Naive B cell (primary cell): ENCODE results near the gene SKOR1. TPM values are rescaled to one million over a fixed set of nuclear protein-coding genes. Genes with fewer than 3 reads are reported as not detected.

Experiments
- ATAC-seq, 2 donors: fragments of 150-1000 bp; cut with Tn5 transposase; 2 replicates each; pipeline ENCODE4 v1.10.0; 2021; ENCODE audit warnings: low read depth in 2 of 2, mild to moderate bottlenecking in 2 of 2, moderate library complexity in 2 of 2
- DNase-seq: peaks from one replicate; pipeline ENCODE4 v3.0.0; 2022
- H3K27ac Mint-ChIP-seq, 6 donors: one replicate each; pipeline ENCODE4 v1.8.0; 2020 to 2022; ENCODE audit warnings: mild to moderate bottlenecking in 6 of 6, mixed read lengths in 6 of 6, moderate library complexity in 5 of 6, inconsistent platforms in 2 of 6
- H3K27me3 Mint-ChIP-seq, 3 donors: one replicate each; pipeline ENCODE4 v1.8.0; 2021 to 2022; ENCODE audit warnings: mixed read lengths in 3 of 3, mild to moderate bottlenecking in 1 of 3
- H3K36me3 Mint-ChIP-seq, 2 donors: one replicate each; pipeline ENCODE4 v1.8.0; 2020 to 2022; ENCODE audit warnings: mixed read lengths in 2 of 2, inconsistent platforms in 1 of 2, mild to moderate bottlenecking in 1 of 2
- H3K4me1 Mint-ChIP-seq, 3 donors: one replicate each; pipeline ENCODE4 v1.8.0; 2020 to 2022; ENCODE audit warnings: mixed read lengths in 3 of 3, inconsistent platforms in 1 of 3, mild to moderate bottlenecking in 1 of 3, moderate library complexity in 1 of 3
- H3K4me3 Mint-ChIP-seq, 8 donors: one replicate each; pipeline ENCODE4 v1.8.0; 2020 to 2022; ENCODE audit warnings: mild to moderate bottlenecking in 8 of 8, mixed read lengths in 8 of 8, moderate library complexity in 8 of 8, inconsistent platforms in 2 of 8
- H3K9me3 Mint-ChIP-seq, 7 donors: one replicate each; pipeline ENCODE4 v1.8.0; 2020 to 2022; ENCODE audit warnings: mixed read lengths in 7 of 7, mild to moderate bottlenecking in 5 of 7, inconsistent platforms in 2 of 7, moderate library complexity in 1 of 7
- polyA plus RNA-seq, 6 donors: library from polyadenylated mRNA; unstranded; fragments of 300-500 nt; fragmentation: Illumina TruSeq; gene quantifications; one replicate each; pipeline ENCODE4 v1.2.3, GENCODE V29; 2021; ENCODE audit warnings: low read depth in 6 of 6

The SKOR1 gene
- polyA plus RNA-seq, 6 donors from 2014 or later, result 0.07 to 0.19 (median 0.13) TPM; not detected in 3

- no peak overlapping the region for H3K4me3 Mint-ChIP-seq
- no peak for DNase-seq
Measured at GRCh38 chr15:67815036-67815592, 10.2 kb upstream of the SKOR1 start.

GRCh38 chr15:67816668-67817067, 8.6 kb upstream of the SKOR1 start:
- no peak for ATAC-seq
- Mint-ChIP-seq H3K4me3 (no peak overlapping the region), H3K36me3 (peaks cover 0 to 3% of the 10 kb centered on the region in 2 donors), H3K9me3 (peaks cover 0 to 16% (median 3%) of the 10 kb centered on the region in 7 donors), H3K27me3 (peaks cover 33 to 54% (median 51%) of the 10 kb centered on the region in 3 donors), H3K4me1 (peaks cover 13 to 27% (median 24%) of the 10 kb centered on the region in 3 donors), H3K27ac (no peak overlapping the region)
- no peak for DNase-seq

More at GRCh38 chr15:67815036-67815592, 10.2 kb upstream of the SKOR1 start:
- Mint-ChIP-seq H3K9me3 (peaks cover 0 to 16% (median 2%) of the 10 kb centered on the region in 7 donors), H3K4me1 (peaks cover 0 to 11% (median 9%) of the 10 kb centered on the region in 3 donors), H3K27me3 (peaks cover 24 to 39% (median 35%) of the 10 kb centered on the region in 3 donors), H3K36me3 (no peaks in the 10 kb centered on the region), H3K27ac (no peak overlapping the region)
- no peak for ATAC-seq

- H3K36me3 Mint-ChIP-seq, result peaks cover 0 to 15% of the 10 kb centered on the region in 2 donors
- H3K27ac Mint-ChIP-seq, result peak overlapping the region in 1 of 6 donors; percentile 37
- H3K4me1 Mint-ChIP-seq, result peaks cover 25 to 41% (median 26%) of the 10 kb centered on the region in 3 donors
- DNase-seq (no peak), ATAC-seq (no peak)
- peaks cover 0 to 16% (median 6%) of the 10 kb centered on the region in 7 donors for H3K9me3 Mint-ChIP-seq
- peak overlapping the region in 2 of 8 donors; percentile 44 to 61 for H3K4me3 Mint-ChIP-seq
- H3K27me3 Mint-ChIP-seq, result peaks cover 44 to 69% (median 64%) of the 10 kb centered on the region in 3 donors
Measured at GRCh38 chr15:67818464-67818863, 6.8 kb upstream of the SKOR1 start.

- Mint-ChIP-seq H3K4me1 (peaks cover 37 to 53% (median 38%) of the 10 kb centered on the region in 3 donors), H3K27ac (peak overlapping the region in 4 of 6 donors; percentile 20 to 99 (median 62)), H3K9me3 (peaks cover 0 to 22% (median 7%) of the 10 kb centered on the region in 7 donors), H3K36me3 (peaks cover 0 to 22% of the 10 kb centered on the region in 2 donors), H3K4me3 (peak overlapping the region in 2 of 8 donors; percentile 16 to 27), H3K27me3 (peaks cover 56 to 81% (median 76%) of the 10 kb centered on the region in 3 donors)
- ATAC-seq, result no peak
- no peak for DNase-seq
Measured at GRCh38 chr15:67819636-67820035, 5.7 kb upstream of the SKOR1 start.

- peaks cover 39 to 53% (median 41%) of the 10 kb centered on the region in 3 donors for H3K4me1 Mint-ChIP-seq
- no peak for DNase-seq
- peaks cover 60 to 84% (median 76%) of the 10 kb centered on the region in 3 donors for H3K27me3 Mint-ChIP-seq
- H3K36me3 Mint-ChIP-seq, result peaks cover 0 to 22% of the 10 kb centered on the region in 2 donors
- no peak for ATAC-seq
- peaks cover 0 to 21% (median 7%) of the 10 kb centered on the region in 7 donors for H3K9me3 Mint-ChIP-seq
- H3K27ac Mint-ChIP-seq, result peak overlapping the region in 4 of 6 donors; percentile 58 to 99 (median 78)
- peak overlapping the region in 6 of 8 donors; percentile 47 to 74 (median 64) for H3K4me3 Mint-ChIP-seq
Measured at GRCh38 chr15:67820122-67820991, 5.0 kb upstream of the SKOR1 start.

- Mint-ChIP-seq H3K4me1 (peaks cover 43 to 61% (median 49%) of the 10 kb centered on the region in 3 donors), H3K27me3 (peaks cover 65 to 91% (median 82%) of the 10 kb centered on the region in 3 donors), H3K9me3 (peaks cover 4 to 19% (median 11%) of the 10 kb centered on the region in 7 donors), H3K27ac (peak overlapping the region; percentile 38 to 99 (median 78)), H3K36me3 (peaks cover 0 to 28% of the 10 kb centered on the region in 2 donors), H3K4me3 (peak overlapping the region; percentile 56 to 87 (median 72))
- no peak for DNase-seq
- peak in 1 of 2 donors; percentile 26 for ATAC-seq
Measured at GRCh38 chr15:67820992-67821783, 4.1 kb upstream of the SKOR1 start.

- Mint-ChIP-seq H3K27me3 (peaks cover 65 to 89% (median 81%) of the 10 kb centered on the region in 3 donors), H3K36me3 (peaks cover 0 to 31% of the 10 kb centered on the region in 2 donors), H3K27ac (peak overlapping the region; percentile 24 to 99 (median 72)), H3K9me3 (peaks cover 5 to 18% (median 8%) of the 10 kb centered on the region in 7 donors), H3K4me3 (peak overlapping the region; percentile 56 to 87 (median 72)), H3K4me1 (peaks cover 47 to 64% (median 52%) of the 10 kb centered on the region in 3 donors)
- DNase-seq (no peak), ATAC-seq (no peak)
Measured at GRCh38 chr15:67821784-67822440, 3.4 kb upstream of the SKOR1 start.

GRCh38 chr15:67822537-67823313, 2.6 kb upstream of the SKOR1 start:
- no peak for DNase-seq
- Mint-ChIP-seq H3K4me3 (peak overlapping the region; percentile 56 to 80 (median 71)), H3K27ac (peak overlapping the region in 5 of 6 donors; percentile 24 to 99 (median 78)), H3K4me1 (peaks cover 47 to 64% (median 52%) of the 10 kb centered on the region in 3 donors), H3K36me3 (peaks cover 0 to 31% of the 10 kb centered on the region in 2 donors), H3K27me3 (peaks cover 57 to 81% (median 74%) of the 10 kb centered on the region in 3 donors), H3K9me3 (peaks cover 5 to 18% (median 6%) of the 10 kb centered on the region in 7 donors)
- ATAC-seq, result peak in 1 of 2 donors; percentile 15

GRCh38 chr15:67823314-67824196, 1.8 kb upstream of the SKOR1 start:
- H3K36me3 Mint-ChIP-seq, result peaks cover 0 to 38% of the 10 kb centered on the region in 2 donors
- peaks cover 5 to 23% (median 6%) of the 10 kb centered on the region in 7 donors for H3K9me3 Mint-ChIP-seq
- peak overlapping the region in 4 of 6 donors; percentile 85 to 98 (median 94) for H3K27ac Mint-ChIP-seq
- H3K4me3 Mint-ChIP-seq, result peak overlapping the region; percentile 59 to 96 (median 90)
- H3K4me1 Mint-ChIP-seq, result peaks cover 52 to 71% (median 56%) of the 10 kb centered on the region in 3 donors
- peaks cover 55 to 79% (median 74%) of the 10 kb centered on the region in 3 donors for H3K27me3 Mint-ChIP-seq
- DNase-seq (no peak), ATAC-seq (peak; percentile 39 to 45)

- H3K36me3 Mint-ChIP-seq, result peaks cover 0 to 38% of the 10 kb centered on the region in 2 donors
- ATAC-seq (no peak), DNase-seq (no peak)
- H3K27ac Mint-ChIP-seq, result peak overlapping the region in 4 of 6 donors; percentile 85 to 98 (median 94)
- peaks cover 5 to 25% (median 8%) of the 10 kb centered on the region in 7 donors for H3K9me3 Mint-ChIP-seq
- H3K4me1 Mint-ChIP-seq, result peaks cover 52 to 73% (median 64%) of the 10 kb centered on the region in 3 donors
- H3K27me3 Mint-ChIP-seq, result peaks cover 63 to 79% (median 74%) of the 10 kb centered on the region in 3 donors
- peak overlapping the region; percentile 59 to 96 (median 90) for H3K4me3 Mint-ChIP-seq
Measured at GRCh38 chr15:67824197-67824968, 926 bp upstream of the SKOR1 start.
